HG02571 (cell line): Measurements from ENCODE around the gene MRPL19.

ENCODE experiments used
- ATAC-seq: cut with Tn5 transposase; IDR thresholded peaks from one replicate; pipeline ENCODE4 v1.9.1; 2021; ENCODE audit warnings: mild to moderate bottlenecking, moderate library complexity; ENCODE audit not compliant: unreplicated experiment

The MRPL19 gene

GRCh38 chr2:75728614-75729419 lies 82.2 kb downstream of the MRPL19 start:
- no peak for ATAC-seq

- no peak for ATAC-seq
Measured at GRCh38 chr2:75729861-75730260, 83.3 kb downstream of the MRPL19 start.

GRCh38 chr2:75736276-75736675 lies 89.7 kb downstream of the MRPL19 start:
- no peak for ATAC-seq

GRCh38 chr2:75737961-75738360 lies 91.4 kb downstream of the MRPL19 start:
- ATAC-seq = no peak
